DOHH2 (cell line): ENCODE results near the gene PAX3.

Source experiments
- H3F3A ChIP-seq: fragments of 200-600 bp; sonication (generic), shearing (Covaris generic); 2 replicates; pipeline ENCODE4 v1.6.0; 2016; ENCODE audit warnings: antibody characterized with exemption, mild to moderate bottlenecking; ENCODE audit not compliant: control insufficient read depth, insufficient read depth
- H3K27ac ChIP-seq: fragments of 200-600 bp; sonication (generic); 2 replicates; pipeline ENCODE4 v1.5.1; 2014; ENCODE audit warnings: low read depth, mild to moderate bottlenecking, low read length, moderate library complexity
- H3K27me3 ChIP-seq: fragments of 200-600 bp; sonication (generic); 2 replicates; pipeline ENCODE4 v1.6.1; 2014; ENCODE audit warnings: mild to moderate bottlenecking, low read length, mixed read lengths; ENCODE audit not compliant: control insufficient read depth
- H3K36me3 ChIP-seq: fragments of 200-600 bp; sonication (generic); 2 replicates; pipeline ENCODE4 v1.6.1; 2014; ENCODE audit warnings: mild to moderate bottlenecking, low read length, moderate library complexity, mixed read lengths; ENCODE audit not compliant: control insufficient read depth
- H3K4me1 ChIP-seq: fragments of 200-600 bp; sonication (generic); 2 replicates; pipeline ENCODE4 v1.6.1; 2014; ENCODE audit warnings: mild to moderate bottlenecking, low read length, mixed read lengths; ENCODE audit not compliant: control insufficient read depth
- H3K4me2 ChIP-seq: fragments of 200-600 bp; sonication (generic); 2 replicates; pipeline ENCODE4 v1.6.0; 2014; ENCODE audit warnings: mild to moderate bottlenecking, low read length, moderate library complexity
- H3K4me3 ChIP-seq: fragments of 200-600 bp; sonication (generic); 2 replicates; pipeline ENCODE4 v1.5.1; 2014; ENCODE audit warnings: mild to moderate bottlenecking, low read length, mixed read lengths
- H3K79me2 ChIP-seq: fragments of 200-600 bp; sonication (generic); 2 replicates; pipeline ENCODE4 v1.6.1; 2014; ENCODE audit warnings: mild to moderate bottlenecking, low read length, mixed read lengths; ENCODE audit not compliant: control insufficient read depth
- H3K9me2 ChIP-seq: fragments of 200-600 bp; sonication (generic); replicated peaks from 2 replicates; pipeline ENCODE4 v1.6.1; 2014; ENCODE audit warnings: mild to moderate bottlenecking, low read length, mixed read lengths; ENCODE audit not compliant: control insufficient read depth
- H3K9me3 ChIP-seq: fragments of 200-600 bp; sonication (generic); 2 replicates; pipeline ENCODE4 v1.6.1; 2014; ENCODE audit warnings: antibody characterized with exemption, low read length, mixed read lengths; ENCODE audit not compliant: control insufficient read depth, insufficient read depth
- H4K20me1 ChIP-seq: fragments of 200-600 bp; sonication (generic); 2 replicates; pipeline ENCODE4 v1.6.0; 2014; ENCODE audit warnings: low read depth, mild to moderate bottlenecking, antibody characterized with exemption, low read length, moderate library complexity; ENCODE audit not compliant: control insufficient read depth, insufficient read depth
- EZH2phosphoT487 ChIP-seq: fragments of 200-600 bp; sonication (generic); IDR thresholded peaks from 2 replicates; pipeline ENCODE4 v1.6.1; 2017; ENCODE audit warnings: borderline replicate concordance, mild to moderate bottlenecking, antibody characterized with exemption, low read length, moderate library complexity, mixed read lengths
- TF ChIP-seq, protein P1 (sequence below): fragments of 200-600 bp; sonication (generic); IDR thresholded peaks from one replicate; pipeline ENCODE4 v1.5.1; 2014; ENCODE audit warnings: antibody characterized with exemption, mild to moderate bottlenecking, low read depth, low read length; ENCODE audit not compliant: poor library complexity, severe bottlenecking

The PAX3 gene

DNA sequence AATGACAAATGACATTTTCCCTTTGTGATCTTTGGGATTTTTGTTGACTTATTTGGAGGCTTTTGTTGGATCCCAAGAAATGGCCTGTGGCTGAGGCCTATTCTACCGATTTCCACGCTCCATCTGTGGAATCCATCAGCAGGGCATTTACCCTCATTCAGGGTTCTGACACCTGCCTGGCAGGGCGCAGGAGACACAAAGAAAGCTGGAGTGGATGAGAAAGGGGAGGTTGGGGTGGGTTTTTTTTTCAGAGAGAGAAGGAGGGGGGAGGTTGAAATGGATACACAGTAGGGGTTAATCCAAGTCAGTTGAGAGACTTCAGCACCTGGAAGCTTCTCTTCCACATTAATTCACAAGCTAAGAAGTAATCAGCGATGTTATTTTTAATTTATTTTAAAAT, 59.7 kb downstream of the PAX3 start:
- Histone ChIP-seq H3K79me2 (no peaks in the 10 kb centered on the region), H3K36me3 (no peaks in the 10 kb centered on the region), H3K9me2 (no peaks in the 10 kb centered on the region), H3F3A (no peaks in the 10 kb centered on the region), H4K20me1 (no peaks in the 10 kb centered on the region), H3K4me3 (no peak overlapping the region), H3K27ac (no peak overlapping the region), H3K4me2 (no peak overlapping the region), H3K4me1 (no peaks in the 10 kb centered on the region), H3K9me3 (no peaks in the 10 kb centered on the region), H3K27me3 (peaks cover 26% of the 10 kb centered on the region)
- TF ChIP-seq, protein P1, sequence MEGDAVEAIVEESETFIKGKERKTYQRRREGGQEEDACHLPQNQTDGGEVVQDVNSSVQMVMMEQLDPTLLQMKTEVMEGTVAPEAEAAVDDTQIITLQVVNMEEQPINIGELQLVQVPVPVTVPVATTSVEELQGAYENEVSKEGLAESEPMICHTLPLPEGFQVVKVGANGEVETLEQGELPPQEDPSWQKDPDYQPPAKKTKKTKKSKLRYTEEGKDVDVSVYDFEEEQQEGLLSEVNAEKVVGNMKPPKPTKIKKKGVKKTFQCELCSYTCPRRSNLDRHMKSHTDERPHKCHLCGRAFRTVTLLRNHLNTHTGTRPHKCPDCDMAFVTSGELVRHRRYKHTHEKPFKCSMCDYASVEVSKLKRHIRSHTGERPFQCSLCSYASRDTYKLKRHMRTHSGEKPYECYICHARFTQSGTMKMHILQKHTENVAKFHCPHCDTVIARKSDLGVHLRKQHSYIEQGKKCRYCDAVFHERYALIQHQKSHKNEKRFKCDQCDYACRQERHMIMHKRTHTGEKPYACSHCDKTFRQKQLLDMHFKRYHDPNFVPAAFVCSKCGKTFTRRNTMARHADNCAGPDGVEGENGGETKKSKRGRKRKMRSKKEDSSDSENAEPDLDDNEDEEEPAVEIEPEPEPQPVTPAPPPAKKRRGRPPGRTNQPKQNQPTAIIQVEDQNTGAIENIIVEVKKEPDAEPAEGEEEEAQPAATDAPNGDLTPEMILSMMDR, result no peak
- no peak for TF ChIP-seq EZH2phosphoT487

DNA sequence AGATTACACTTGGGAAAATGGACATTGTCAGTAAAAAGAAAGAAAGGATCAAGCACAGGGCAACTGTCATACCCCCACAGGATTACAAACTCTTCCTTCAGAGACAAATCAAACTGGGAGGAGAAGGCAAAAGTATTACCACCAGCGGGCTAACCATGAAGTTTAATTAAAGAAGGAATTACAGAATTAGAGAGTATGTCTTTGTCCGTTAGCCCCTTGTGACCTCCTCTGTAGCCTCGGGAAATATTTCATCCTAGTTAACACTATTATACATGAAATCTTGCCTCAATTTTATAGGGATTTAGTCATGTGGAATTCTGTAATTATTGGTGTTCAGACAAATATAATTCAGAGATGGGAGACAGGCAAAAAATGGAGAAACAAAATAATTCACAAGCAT, 60.7 kb downstream of the PAX3 start:
- Histone ChIP-seq H3K27ac (no peak overlapping the region), H4K20me1 (no peaks in the 10 kb centered on the region), H3K9me3 (no peaks in the 10 kb centered on the region), H3F3A (no peaks in the 10 kb centered on the region), H3K79me2 (no peaks in the 10 kb centered on the region), H3K9me2 (no peaks in the 10 kb centered on the region), H3K4me3 (no peak overlapping the region), H3K27me3 (peaks cover 26% of the 10 kb centered on the region), H3K4me1 (no peaks in the 10 kb centered on the region), H3K36me3 (no peaks in the 10 kb centered on the region), H3K4me2 (no peak overlapping the region)
- no peak for TF ChIP-seq EZH2phosphoT487
- TF ChIP-seq, protein P1, result no peak

DNA sequence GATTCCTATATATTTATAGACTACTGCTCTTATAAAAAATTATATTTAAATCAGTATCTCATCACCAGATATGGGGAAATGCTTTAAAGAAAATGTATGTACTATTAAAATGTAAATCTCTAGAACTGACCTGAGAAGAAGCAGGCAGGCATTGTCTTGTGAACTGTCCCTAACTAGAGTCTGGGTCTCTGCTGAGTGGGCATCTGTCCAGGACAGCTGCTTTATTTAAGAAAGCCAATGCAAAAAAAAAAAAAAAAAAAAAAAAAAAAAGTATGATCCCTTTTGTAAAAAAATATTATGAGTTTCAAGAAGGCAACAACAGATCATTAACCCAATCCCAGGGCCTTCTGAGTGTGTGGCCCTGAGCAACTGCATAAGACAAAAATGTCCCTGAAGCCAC, 66.0 kb downstream of the PAX3 start:
- TF ChIP-seq, protein P1, result no peak
- TF ChIP-seq EZH2phosphoT487, result no peak
- Histone ChIP-seq H3K9me3 (no peaks in the 10 kb centered on the region), H3K36me3 (no peaks in the 10 kb centered on the region), H3K4me3 (no peak overlapping the region), H3K4me1 (no peaks in the 10 kb centered on the region), H3K27ac (no peak overlapping the region), H4K20me1 (no peaks in the 10 kb centered on the region), H3K27me3 (no peaks in the 10 kb centered on the region), H3K9me2 (no peaks in the 10 kb centered on the region), H3K4me2 (no peak overlapping the region), H3K79me2 (no peaks in the 10 kb centered on the region), H3F3A (no peaks in the 10 kb centered on the region)

DNA sequence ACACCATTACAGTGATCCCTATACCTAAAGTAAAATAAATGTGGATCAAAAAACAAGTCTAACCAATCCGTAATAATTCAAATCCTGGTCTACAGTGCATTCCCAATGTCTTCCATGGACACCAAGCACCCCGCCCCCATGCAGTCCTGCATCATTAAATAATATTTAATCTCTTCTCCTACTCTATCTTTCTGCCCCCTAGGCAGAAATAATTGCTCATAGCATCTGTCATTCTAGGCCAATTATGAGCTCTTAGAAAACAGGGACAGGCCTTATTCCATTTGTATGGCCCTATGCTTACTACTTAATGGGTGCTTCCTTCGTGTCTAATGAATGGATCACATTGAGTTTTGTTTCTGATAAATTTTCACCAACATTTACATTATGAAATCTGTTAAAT, 66.4 kb downstream of the PAX3 start:
- no peak overlapping the region for H3K4me2 ChIP-seq
- no peak for TF ChIP-seq EZH2phosphoT487
- TF ChIP-seq, protein P1, result no peak
- no peaks in the 10 kb centered on the region for H3F3A ChIP-seq
- H3K4me3 ChIP-seq, result no peak overlapping the region
- no peak overlapping the region for H3K27ac ChIP-seq
- H3K27me3 ChIP-seq, result no peaks in the 10 kb centered on the region
- no peaks in the 10 kb centered on the region for H3K36me3 ChIP-seq
- H3K9me2 ChIP-seq, result no peaks in the 10 kb centered on the region
- no peaks in the 10 kb centered on the region for H3K9me3 ChIP-seq
- no peaks in the 10 kb centered on the region for H3K4me1 ChIP-seq
- H3K79me2 ChIP-seq, result no peaks in the 10 kb centered on the region
- no peaks in the 10 kb centered on the region for H4K20me1 ChIP-seq
